ENCODE results near the gene NHLRC3.
"Not testable (repeated sequence)": the region's sequence is repeated elsewhere in the genome, so short reads cannot be mapped to it uniquely, and the experiment has no call there.

Gene NHLRC3

GRCh38 chr13:39056018-39056417 lies 17.8 kb downstream of the NHLRC3 start:
- H3K4me3 ChIP-seq (ENCODE audit: insufficient read length, low read depth), result no peak overlapping the region
- no peaks in the 10 kb centered on the region for H3K36me3 ChIP-seq (ENCODE audit: insufficient read depth, insufficient read length, low read length)
- H3K27me3 ChIP-seq (ENCODE audit: insufficient read depth, insufficient read length), result no peaks in the 10 kb centered on the region
- DNase-seq (ENCODE audit: low read depth, low spot score), result no peak
- TF ChIP-seq YY1 (IDR thresholded peaks at IDR 0.05; ENCODE audit: insufficient read depth, insufficient read length), result no peak
- H3K9me3 ChIP-seq (ENCODE audit: insufficient read depth, low read length), result peaks cover 4% of the 10 kb centered on the region; the same call in 1 of the 2 replicates
- no peak overlapping the region for H3K9ac ChIP-seq (ENCODE audit: insufficient read length, low read depth)
- H3K4me1 ChIP-seq (ENCODE audit: insufficient read depth, insufficient read length), result no peaks in the 10 kb centered on the region

- H3K4me3 ChIP-seq (ENCODE audit: insufficient read length, low read depth), result no peak overlapping the region
- no peak overlapping the region for H3K9ac ChIP-seq (ENCODE audit: insufficient read length, low read depth)
- peaks cover 4% of the 10 kb centered on the region; the same call in 1 of the 2 replicates for H3K9me3 ChIP-seq (ENCODE audit: insufficient read depth, low read length)
- no peaks in the 10 kb centered on the region for H3K27me3 ChIP-seq (ENCODE audit: insufficient read depth, insufficient read length)
- no peaks in the 10 kb centered on the region for H3K4me1 ChIP-seq (ENCODE audit: insufficient read depth, insufficient read length)
- H3K36me3 ChIP-seq (ENCODE audit: insufficient read depth, insufficient read length, low read length), result no peaks in the 10 kb centered on the region
- no peak for DNase-seq (ENCODE audit: low read depth, low spot score)
- TF ChIP-seq ZNF274 (IDR thresholded peaks at IDR 0.05; ENCODE audit: low read depth, low read length), result no peak
- TF ChIP-seq YY1 (IDR thresholded peaks at IDR 0.05; ENCODE audit: insufficient read depth, insufficient read length), result no peak
- no peak for TF ChIP-seq SUZ12 (IDR thresholded peaks at IDR 0.05; ENCODE audit: extremely low read depth, insufficient read depth, insufficient read length)
These were observed 19.8 kb downstream of the NHLRC3 start for GRCh38 chr13:39058040-39058439.

- Histone ChIP-seq H3K4me3 (ENCODE audit: insufficient read length, low read depth) (no peak overlapping the region), H3K4me1 (ENCODE audit: insufficient read depth, insufficient read length) (no peaks in the 10 kb centered on the region), H3K9ac (ENCODE audit: insufficient read length, low read depth) (no peak overlapping the region), H3K27me3 (ENCODE audit: insufficient read depth, insufficient read length) (no peaks in the 10 kb centered on the region), H3K36me3 (ENCODE audit: insufficient read depth, insufficient read length, low read length) (no peaks in the 10 kb centered on the region), H3K9me3 (ENCODE audit: insufficient read depth, low read length) (no peaks in the 10 kb centered on the region)
- DNase-seq (ENCODE audit: low read depth, low spot score), result no peak
- TF ChIP-seq ZNF274 (IDR thresholded peaks at IDR 0.05; ENCODE audit: low read depth, low read length) (no peak), YY1 (IDR thresholded peaks at IDR 0.05; ENCODE audit: insufficient read depth, insufficient read length) (no peak), SUZ12 (IDR thresholded peaks at IDR 0.05; ENCODE audit: extremely low read depth, insufficient read depth, insufficient read length) (no peak)
These were observed 23.7 kb downstream of the NHLRC3 start for GRCh38 chr13:39062004-39062403.

- Histone ChIP-seq H3K4me3 (ENCODE audit: insufficient read length, low read depth) (no peak overlapping the region), H3K4me1 (ENCODE audit: insufficient read depth, insufficient read length) (no peaks in the 10 kb centered on the region), H3K27me3 (ENCODE audit: insufficient read depth, insufficient read length) (no peaks in the 10 kb centered on the region), H3K9me3 (ENCODE audit: insufficient read depth, low read length) (no peaks in the 10 kb centered on the region), H3K9ac (ENCODE audit: insufficient read length, low read depth) (no peak overlapping the region), H3K36me3 (ENCODE audit: insufficient read depth, insufficient read length, low read length) (no peaks in the 10 kb centered on the region)
- no peak for TF ChIP-seq SUZ12 (IDR thresholded peaks at IDR 0.05; ENCODE audit: extremely low read depth, insufficient read depth, insufficient read length)
- DNase-seq (ENCODE audit: low read depth, low spot score), result no peak
These were observed 34.6 kb downstream of the NHLRC3 start for GRCh38 chr13:39072842-39073241.

GRCh38 chr13:39073983-39074382 lies 35.7 kb downstream of the NHLRC3 start:
- DNase-seq (ENCODE audit: low read depth, low spot score), result no peak
- H3K9me3 ChIP-seq (ENCODE audit: insufficient read depth, low read length), result no peaks in the 10 kb centered on the region
- H3K36me3 ChIP-seq (ENCODE audit: insufficient read depth, insufficient read length, low read length), result no peaks in the 10 kb centered on the region
- no peaks in the 10 kb centered on the region for H3K4me1 ChIP-seq (ENCODE audit: insufficient read depth, insufficient read length)
- no peaks in the 10 kb centered on the region for H3K27me3 ChIP-seq (ENCODE audit: insufficient read depth, insufficient read length)
- H3K4me3 ChIP-seq (ENCODE audit: insufficient read length, low read depth), result no peak overlapping the region
- TF ChIP-seq SUZ12 (IDR thresholded peaks at IDR 0.05; ENCODE audit: extremely low read depth, insufficient read depth, insufficient read length) (no peak), ZNF274 (IDR thresholded peaks at IDR 0.05; ENCODE audit: low read depth, low read length) (no peak), YY1 (IDR thresholded peaks at IDR 0.05; ENCODE audit: insufficient read depth, insufficient read length) (no peak)
- no peak overlapping the region for H3K9ac ChIP-seq (ENCODE audit: insufficient read length, low read depth)

- H3K9me3 ChIP-seq (ENCODE audit: insufficient read depth, low read length); H3K4me3 ChIP-seq (ENCODE audit: insufficient read length, low read depth); DNase-seq (ENCODE audit: low read depth, low spot score); H3K27me3 ChIP-seq (ENCODE audit: insufficient read depth, insufficient read length); H3K36me3 ChIP-seq (ENCODE audit: insufficient read depth, insufficient read length, low read length); H3K9ac ChIP-seq (ENCODE audit: insufficient read length, low read depth); H3K4me1 ChIP-seq (ENCODE audit: insufficient read depth, insufficient read length): not testable (repeated sequence)
These were observed 48.1 kb downstream of the NHLRC3 start for GRCh38 chr13:39086251-39086945.

GRCh38 chr13:39091586-39091985 lies 53.3 kb downstream of the NHLRC3 start:
- Histone ChIP-seq H3K9ac (ENCODE audit: insufficient read length, low read depth) (no peak overlapping the region), H3K4me1 (ENCODE audit: insufficient read depth, insufficient read length) (no peaks in the 10 kb centered on the region), H3K36me3 (ENCODE audit: insufficient read depth, insufficient read length, low read length) (no peaks in the 10 kb centered on the region), H3K9me3 (ENCODE audit: insufficient read depth, low read length) (no peaks in the 10 kb centered on the region), H3K27me3 (ENCODE audit: insufficient read depth, insufficient read length) (no peaks in the 10 kb centered on the region), H3K4me3 (ENCODE audit: insufficient read length, low read depth) (no peak overlapping the region)
- DNase-seq (ENCODE audit: low read depth, low spot score), result no peak
- TF ChIP-seq YY1 (IDR thresholded peaks at IDR 0.05; ENCODE audit: insufficient read depth, insufficient read length), result no peak

- no peak for TF ChIP-seq SUZ12 (IDR thresholded peaks at IDR 0.05; ENCODE audit: extremely low read depth, insufficient read depth, insufficient read length)
- TF ChIP-seq YY1 (IDR thresholded peaks at IDR 0.05; ENCODE audit: insufficient read depth, insufficient read length), result no peak
- no peak for TF ChIP-seq ZNF274 (IDR thresholded peaks at IDR 0.05; ENCODE audit: low read depth, low read length)
These were observed 57.2 kb downstream of the NHLRC3 start for GRCh38 chr13:39095500-39095899.

More at GRCh38 chr13:39095500-39095899, 57.2 kb downstream of the NHLRC3 start:
- H3K27me3 ChIP-seq (ENCODE audit: insufficient read depth, insufficient read length), result no peaks in the 10 kb centered on the region
- no peaks in the 10 kb centered on the region for H3K36me3 ChIP-seq (ENCODE audit: insufficient read depth, insufficient read length, low read length)
- no peaks in the 10 kb centered on the region for H3K4me1 ChIP-seq (ENCODE audit: insufficient read depth, insufficient read length)
- H3K9ac ChIP-seq (ENCODE audit: insufficient read length, low read depth), result no peak overlapping the region
- no peak overlapping the region for H3K4me3 ChIP-seq (ENCODE audit: insufficient read length, low read depth)
- no peaks in the 10 kb centered on the region for H3K9me3 ChIP-seq (ENCODE audit: insufficient read depth, low read length)
- no peak for DNase-seq (ENCODE audit: low read depth, low spot score)
